ENCODE measurements around the gene VIPR1.

The VIPR1 gene

DNA sequence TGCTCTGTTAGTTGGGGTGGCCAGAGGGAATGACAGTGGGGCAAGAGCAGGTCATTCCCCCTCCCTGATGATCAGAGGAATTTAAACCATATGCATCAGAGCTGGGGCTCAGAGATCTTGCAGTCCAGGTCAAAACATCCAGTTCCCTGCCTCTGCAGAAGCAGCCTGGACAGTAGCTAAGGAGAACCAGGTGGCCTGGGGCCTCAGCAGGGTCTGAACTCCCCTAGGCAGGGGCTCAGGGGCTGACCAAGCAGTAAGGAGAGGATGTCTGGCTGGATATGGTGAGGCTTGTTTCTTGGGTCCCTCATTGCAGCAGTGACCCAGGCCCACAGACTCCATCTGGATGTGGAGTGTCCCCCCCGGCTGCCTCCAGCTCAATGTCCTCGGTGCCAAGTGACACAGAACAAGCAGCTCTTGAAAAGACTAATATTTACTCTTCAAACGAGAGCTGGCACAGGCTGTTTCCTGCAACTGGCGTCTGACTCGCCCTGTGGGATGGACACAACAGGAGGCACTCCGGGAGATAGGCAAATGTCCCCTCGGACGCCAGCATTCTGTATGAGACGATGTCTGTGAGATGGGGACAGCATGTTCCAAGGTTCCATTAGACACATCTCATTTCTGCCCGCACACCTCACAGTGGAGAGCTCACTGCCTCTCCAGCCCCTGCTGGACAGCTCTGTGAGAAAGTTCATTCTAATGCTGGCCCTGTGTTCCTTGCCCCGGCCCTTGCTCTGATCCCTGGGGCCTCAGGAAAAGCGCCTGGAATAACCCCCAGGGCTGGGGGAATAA lies 42.2 kb downstream of the VIPR1 start:
- Histone ChIP-seq H3K27ac (replicated peaks) (no peak overlapping the region), H3K4me3 (replicated peaks; ENCODE audit: insufficient read depth, low read length) (no peak overlapping the region), H3K27me3 (ENCODE audit: insufficient read depth, poor library complexity, severe bottlenecking) (no peaks in the 10 kb centered on the region)
- no peak for DNase-seq (ENCODE audit: low read depth in 1 of 2, low spot score in 1 of 2)
- TF ChIP-seq, protein P1, sequence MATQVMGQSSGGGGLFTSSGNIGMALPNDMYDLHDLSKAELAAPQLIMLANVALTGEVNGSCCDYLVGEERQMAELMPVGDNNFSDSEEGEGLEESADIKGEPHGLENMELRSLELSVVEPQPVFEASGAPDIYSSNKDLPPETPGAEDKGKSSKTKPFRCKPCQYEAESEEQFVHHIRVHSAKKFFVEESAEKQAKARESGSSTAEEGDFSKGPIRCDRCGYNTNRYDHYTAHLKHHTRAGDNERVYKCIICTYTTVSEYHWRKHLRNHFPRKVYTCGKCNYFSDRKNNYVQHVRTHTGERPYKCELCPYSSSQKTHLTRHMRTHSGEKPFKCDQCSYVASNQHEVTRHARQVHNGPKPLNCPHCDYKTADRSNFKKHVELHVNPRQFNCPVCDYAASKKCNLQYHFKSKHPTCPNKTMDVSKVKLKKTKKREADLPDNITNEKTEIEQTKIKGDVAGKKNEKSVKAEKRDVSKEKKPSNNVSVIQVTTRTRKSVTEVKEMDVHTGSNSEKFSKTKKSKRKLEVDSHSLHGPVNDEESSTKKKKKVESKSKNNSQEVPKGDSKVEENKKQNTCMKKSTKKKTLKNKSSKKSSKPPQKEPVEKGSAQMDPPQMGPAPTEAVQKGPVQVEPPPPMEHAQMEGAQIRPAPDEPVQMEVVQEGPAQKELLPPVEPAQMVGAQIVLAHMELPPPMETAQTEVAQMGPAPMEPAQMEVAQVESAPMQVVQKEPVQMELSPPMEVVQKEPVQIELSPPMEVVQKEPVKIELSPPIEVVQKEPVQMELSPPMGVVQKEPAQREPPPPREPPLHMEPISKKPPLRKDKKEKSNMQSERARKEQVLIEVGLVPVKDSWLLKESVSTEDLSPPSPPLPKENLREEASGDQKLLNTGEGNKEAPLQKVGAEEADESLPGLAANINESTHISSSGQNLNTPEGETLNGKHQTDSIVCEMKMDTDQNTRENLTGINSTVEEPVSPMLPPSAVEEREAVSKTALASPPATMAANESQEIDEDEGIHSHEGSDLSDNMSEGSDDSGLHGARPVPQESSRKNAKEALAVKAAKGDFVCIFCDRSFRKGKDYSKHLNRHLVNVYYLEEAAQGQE (IDR thresholded peaks at IDR 0.05; ENCODE audit: insufficient replicate concordance, low read depth): no peak
- TF ChIP-seq SPI1 (IDR thresholded peaks at IDR 0.05; ENCODE audit: borderline replicate concordance, low read depth) (no peak), GABPA (IDR thresholded peaks at IDR 0.05; ENCODE audit: low read depth) (no peak), POLR2AphosphoS5 (IDR thresholded peaks at IDR 0.05; ENCODE audit: low read depth) (no peak)
- TF ChIP-seq, protein P2, sequence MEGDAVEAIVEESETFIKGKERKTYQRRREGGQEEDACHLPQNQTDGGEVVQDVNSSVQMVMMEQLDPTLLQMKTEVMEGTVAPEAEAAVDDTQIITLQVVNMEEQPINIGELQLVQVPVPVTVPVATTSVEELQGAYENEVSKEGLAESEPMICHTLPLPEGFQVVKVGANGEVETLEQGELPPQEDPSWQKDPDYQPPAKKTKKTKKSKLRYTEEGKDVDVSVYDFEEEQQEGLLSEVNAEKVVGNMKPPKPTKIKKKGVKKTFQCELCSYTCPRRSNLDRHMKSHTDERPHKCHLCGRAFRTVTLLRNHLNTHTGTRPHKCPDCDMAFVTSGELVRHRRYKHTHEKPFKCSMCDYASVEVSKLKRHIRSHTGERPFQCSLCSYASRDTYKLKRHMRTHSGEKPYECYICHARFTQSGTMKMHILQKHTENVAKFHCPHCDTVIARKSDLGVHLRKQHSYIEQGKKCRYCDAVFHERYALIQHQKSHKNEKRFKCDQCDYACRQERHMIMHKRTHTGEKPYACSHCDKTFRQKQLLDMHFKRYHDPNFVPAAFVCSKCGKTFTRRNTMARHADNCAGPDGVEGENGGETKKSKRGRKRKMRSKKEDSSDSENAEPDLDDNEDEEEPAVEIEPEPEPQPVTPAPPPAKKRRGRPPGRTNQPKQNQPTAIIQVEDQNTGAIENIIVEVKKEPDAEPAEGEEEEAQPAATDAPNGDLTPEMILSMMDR (IDR thresholded peaks at IDR 0.05; ENCODE audit: insufficient read depth, low read length): no peak

DNA sequence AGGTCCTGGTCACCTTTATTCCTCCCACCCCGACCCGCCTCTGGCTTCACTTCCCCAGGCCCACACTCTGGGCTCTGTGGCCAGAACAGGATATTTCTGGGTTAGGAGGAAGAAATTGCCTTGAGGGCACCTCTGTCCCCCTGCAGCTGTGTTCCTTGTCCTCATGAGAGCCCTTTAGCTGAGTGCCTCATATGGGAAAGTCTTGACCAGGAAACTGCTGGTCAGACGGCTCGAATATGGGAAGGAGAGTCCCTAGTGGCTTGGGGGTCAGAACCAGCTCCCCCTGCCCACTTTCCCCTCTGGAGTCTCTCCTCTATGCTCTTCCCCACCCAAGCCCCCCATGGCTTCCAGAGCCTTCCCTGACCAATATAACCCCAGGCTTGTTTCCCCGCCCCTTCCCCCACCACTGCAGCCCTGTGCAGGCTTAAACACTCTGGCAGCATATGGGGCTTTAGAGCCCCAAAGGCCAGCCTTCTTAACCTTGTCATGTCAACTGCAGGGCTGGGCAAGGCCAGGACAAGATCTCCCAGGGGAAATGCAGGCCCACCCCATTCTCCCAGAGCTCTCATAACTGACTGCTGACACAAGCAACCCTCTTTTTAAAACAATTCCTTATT lies 42.9 kb downstream of the VIPR1 start:
- Histone ChIP-seq H3K4me3 (replicated peaks; ENCODE audit: insufficient read depth, low read length) (no peak overlapping the region), H3K27ac (replicated peaks) (no peak overlapping the region), H3K27me3 (ENCODE audit: insufficient read depth, poor library complexity, severe bottlenecking) (no peaks in the 10 kb centered on the region)
- no peak for DNase-seq (ENCODE audit: low read depth in 1 of 2, low spot score in 1 of 2)
- TF ChIP-seq SPI1 (IDR thresholded peaks at IDR 0.05; ENCODE audit: borderline replicate concordance, low read depth) (no peak), POLR2AphosphoS5 (IDR thresholded peaks at IDR 0.05; ENCODE audit: low read depth) (no peak), GABPA (IDR thresholded peaks at IDR 0.05; ENCODE audit: low read depth) (no peak)
- TF ChIP-seq, protein P2 (IDR thresholded peaks at IDR 0.05; ENCODE audit: insufficient read depth, low read length): no peak
- TF ChIP-seq, protein P1 (IDR thresholded peaks at IDR 0.05; ENCODE audit: insufficient replicate concordance, low read depth): no peak

DNA sequence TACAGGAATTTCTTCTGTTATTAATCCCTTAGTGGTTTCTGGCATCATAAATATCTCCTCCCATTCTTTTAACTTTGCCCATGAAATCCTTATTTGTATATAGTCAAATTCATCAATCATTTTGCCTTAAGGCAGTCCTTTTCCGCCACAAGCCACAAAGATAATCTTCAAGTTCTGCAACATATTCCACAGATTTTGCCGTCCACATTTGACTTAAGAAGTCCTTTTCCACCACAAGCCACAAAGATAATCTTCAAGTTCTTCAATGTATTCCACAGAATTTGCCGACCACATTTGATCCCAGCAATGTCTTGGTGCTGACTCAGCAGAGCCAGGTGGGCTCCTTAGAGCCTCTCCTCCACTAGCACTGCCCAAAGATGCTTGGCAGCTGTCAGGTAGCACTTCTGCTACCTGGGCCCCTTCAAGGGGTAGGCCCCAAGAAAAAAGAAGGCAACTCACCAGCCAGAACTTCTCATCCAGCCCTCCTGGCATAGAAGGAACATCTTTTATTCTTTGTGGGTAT lies 44.3 kb downstream of the VIPR1 start:
- TF ChIP-seq SPI1 (IDR thresholded peaks at IDR 0.05; ENCODE audit: borderline replicate concordance, low read depth): no peak
- TF ChIP-seq POLR2AphosphoS5 (IDR thresholded peaks at IDR 0.05; ENCODE audit: low read depth): no peak
- TF ChIP-seq GABPA (IDR thresholded peaks at IDR 0.05; ENCODE audit: low read depth): no peak
- TF ChIP-seq, protein P1 (IDR thresholded peaks at IDR 0.05; ENCODE audit: insufficient replicate concordance, low read depth): no peak
- TF ChIP-seq, protein P2 (IDR thresholded peaks at IDR 0.05; ENCODE audit: insufficient read depth, low read length): no peak
- Histone ChIP-seq H3K27ac (replicated peaks) (no peak overlapping the region), H3K4me3 (replicated peaks; ENCODE audit: insufficient read depth, low read length) (no peak overlapping the region)

More for the DNA sequence above, 44.3 kb downstream of the VIPR1 start:
- no peak for DNase-seq (ENCODE audit: low read depth in 1 of 2, low spot score in 1 of 2)
- no peaks in the 10 kb centered on the region for H3K27me3 ChIP-seq (ENCODE audit: insufficient read depth, poor library complexity, severe bottlenecking)
